HepG2 (cell line): ENCODE data around the gene VSTM4. TPM values are rescaled to one million over a fixed set of nuclear protein-coding genes. Genes with fewer than 3 reads are reported as not detected.

Experiments used
- ATAC-seq: fragments of 200-7000 bp; cut with Tn5 transposase; 3 replicates; pipeline ENCODE4 v1.9.1; 2020; ENCODE audit warnings: mild to moderate bottlenecking, moderate library complexity
- BruUV-seq: library from RNA; stranded (reverse); fragments of 400-500 nt; replicated peaks from 2 replicates; lab custom pipeline; 2021; lab: Mats Ljungman, UMichigan
- CTCF ChIA-PET: fragments of 300-600 bp; formaldehyde crosslinking; extraction: SDS; loops from one replicate; lab custom pipeline; 2021; ENCODE audit warnings: low total read pairs, inconsistent platforms, low intra/inter-chr PET ratio; lab: Yijun Ruan, JAX
- POLR2A ChIA-PET: fragments of 350-600 bp; sonication (Branson Sonifier 250); formaldehyde crosslinking; loops from one replicate; lab custom pipeline; 2020; ENCODE audit warnings: antibody characterized with exemption, inconsistent platforms; lab: Yijun Ruan, JAX
- DNase-seq: peaks from one replicate; pipeline ENCODE4 v3.0.0-alpha.2; 2015; ENCODE audit warnings: low spot score
- FAIRE-seq: peaks from 3 replicates; lab custom pipeline; 2011; peaks lifted over from hg19 to GRCh38; lab: Jason Lieb, UNC
- H2AFZ ChIP-seq: one replicate; pipeline ENCODE4 v1.6.1; 2011; ENCODE audit warnings: low read length, inconsistent platforms
- H3K27ac ChIP-seq: fragments of 300-600 bp; 3 replicates; pipeline ENCODE4 v1.8.0; 2011; ENCODE audit warnings: mixed run types, mild to moderate bottlenecking, mixed read lengths, low read length, inconsistent platforms; ENCODE audit not compliant: insufficient read depth; ENCODE audit errors: extremely low read length
- H3K27me3 ChIP-seq, 2 experiments: fragments of 200-600 bp in 1 of 2; 2 replicates in 1 of 2; 3 replicates in 1 of 2; pipeline versions ENCODE4 v1.6.0 to v1.8.0; 2011; ENCODE audit warnings: low read length in 2 of 2, mild to moderate bottlenecking in 2 of 2, moderate library complexity in 2 of 2, inconsistent platforms in 1 of 2; ENCODE audit not compliant: insufficient read depth in 2 of 2, control insufficient read depth in 1 of 2
- H3K36me3 ChIP-seq, 2 experiments: fragments of 200-600 bp in 1 of 2; replicated peaks in 1 of 2; 2 replicates in 1 of 2; 3 replicates in 1 of 2; pipeline versions ENCODE4 v1.5.1 to v1.8.0; 2011; ENCODE audit warnings: low read length in 2 of 2, inconsistent platforms in 1 of 2; ENCODE audit not compliant: insufficient read depth in 2 of 2, control insufficient read depth in 1 of 2
- H3K4me1 ChIP-seq: 2 replicates; pipeline ENCODE4 v1.5.1; 2012; ENCODE audit warnings: low read length, inconsistent platforms; ENCODE audit not compliant: insufficient read depth
- H3K4me2 ChIP-seq: 2 replicates; pipeline ENCODE4 v1.6.0; 2011; ENCODE audit warnings: low read depth, low read length, inconsistent platforms
- H3K4me3 ChIP-seq, 3 experiments: fragments of 200-600 bp in 1 of 3; sonication (generic), shearing (Covaris generic) in 1 of 3; replicated peaks in 1 of 3; 2 replicates each; pipeline ENCODE4 v1.5.1; 2011 to 2016; ENCODE audit warnings: low read length in 3 of 3, inconsistent platforms in 2 of 3, low read depth in 2 of 3, mild to moderate bottlenecking in 2 of 3, control low read depth in 1 of 3, mixed read lengths in 1 of 3; ENCODE audit not compliant: insufficient read depth in 1 of 3
- H3K79me2 ChIP-seq: one replicate; pipeline ENCODE4 v1.6.1; 2011; ENCODE audit warnings: low read length, inconsistent platforms; ENCODE audit not compliant: insufficient read depth
- H3K9ac ChIP-seq: 2 replicates; pipeline ENCODE4 v1.6.0; 2011; ENCODE audit warnings: mild to moderate bottlenecking, low read depth, low read length, inconsistent platforms; ENCODE audit not compliant: insufficient read depth
- H3K9me3 ChIP-seq: 2 replicates; pipeline ENCODE4 v1.5.1; 2012; ENCODE audit warnings: mild to moderate bottlenecking, low read length
- H4K20me1 ChIP-seq: 2 replicates; pipeline ENCODE4 v1.6.0; 2011; ENCODE audit warnings: inconsistent platforms, mild to moderate bottlenecking, low read length, moderate library complexity; ENCODE audit not compliant: insufficient read depth
- CHD4 ChIP-seq: fragments of 200-600 bp; sonication (generic); IDR thresholded peaks from 2 replicates; pipeline ENCODE4 v1.7.0; 2017; ENCODE audit warnings: mild to moderate bottlenecking, low read length, borderline replicate concordance
- HES4 ChIP-seq: sonication (generic); formaldehyde crosslinking; IDR thresholded peaks from 2 replicates; pipeline ENCODE4 v1.9.0; 2021; ENCODE audit warnings: mild to moderate bottlenecking, missing genetic modification reagents, borderline replicate concordance
- NRL ChIP-seq: sonication (generic); formaldehyde crosslinking; IDR thresholded peaks from 2 replicates; pipeline ENCODE4 v1.5.0; 2020; ENCODE audit warnings: missing genetic modification reagents, mild to moderate bottlenecking, moderate library complexity, borderline replicate concordance
- SPEN ChIP-seq: sonication (generic); formaldehyde crosslinking; IDR thresholded peaks from 2 replicates; pipeline ENCODE4 v1.5.1; 2020; ENCODE audit warnings: low read depth, mild to moderate bottlenecking, missing genetic modification reagents
- U2AF2 ChIP-seq: fragments of 200-400 bp; formaldehyde crosslinking; IDR thresholded peaks from 2 replicates; pipeline ENCODE4 v1.6.1; 2017; ENCODE audit warnings: low read depth, mild to moderate bottlenecking, low read length
- ZNF207 ChIP-seq: fragments of 450-650 bp; IDR thresholded peaks from 2 replicates; pipeline ENCODE4 v1.6.1; 2016; ENCODE audit warnings: antibody characterized with exemption, borderline replicate concordance
- ZNF281 ChIP-seq: sonication (generic); formaldehyde crosslinking; IDR thresholded peaks from 2 replicates; pipeline ENCODE4 v1.4.0; 2020; ENCODE audit warnings: missing genetic modification reagents, borderline replicate concordance
- ZNF607 ChIP-seq: sonication (generic); formaldehyde crosslinking; IDR thresholded peaks from 2 replicates; pipeline ENCODE4 v1.5.1; 2020; ENCODE audit warnings: missing genetic modification reagents, mild to moderate bottlenecking, borderline replicate concordance
- WGBS: methylation state at CpG from one replicate; pipeline ENCODE4 v1.1.6; 2017; ENCODE audit warnings: low lambda C conversion rate; 5-methylcytosine and 5-hydroxymethylcytosine counted together
- in situ Hi-C: cut with HindIII; loops from 2 replicates; pipeline ENCODE4 v1.10.0; 2017; ENCODE audit warnings: low pct_unique_long_range_greater_than_20kb; ENCODE audit not compliant: extremely low pct_ligation_motif_present
- intact Hi-C: fragments of 100-400 bp; cut with micrococcal nuclease; formaldehyde crosslinking; loops from one replicate; pipeline ENCODE4 v1.10.0; 2022; ENCODE audit not compliant: unreplicated experiment
- polyA plus RNA-seq, 8 experiments: library from polyadenylated mRNA; depleted of rRNA in 3 of 8; stranded (reverse) in 7 of 8; unstranded in 1 of 8; fragments of >200 nt; fragmentation: Illumina TruSeq in 4 of 8; extraction: Trizol in 4 of 8; gene quantifications; 2 replicates each; pipeline versions ENCODE4 v1.2.1 to v1.2.3, GENCODE V29; 2011 to 2016; ENCODE audit warnings: low read depth in 4 of 8, missing spikeins in 1 of 8, mixed read lengths in 1 of 8; ENCODE audit not compliant: insufficient read depth in 1 of 8
- total RNA-seq, 5 experiments: library from RNA; depleted of rRNA; stranded (reverse); fragments of >200 nt; fragmentation: Illumina TruSeq; extraction: Trizol; gene quantifications; 2 replicates each; pipeline ENCODE4 v1.2.3, GENCODE V29; 2016; ENCODE audit warnings: low read depth in 1 of 5

The VSTM4 gene
- total and polyA plus RNA-seq, 2 of the 13 experiments (the other 11 are each of a cell fraction or from before 2014, with no cell fraction given), result not detected

GRCh38 chr10:49160814-49161213, 45.5 kb upstream of the VSTM4 start:
- CTCF ChIA-PET, result no interaction called here
- in situ Hi-C loops, result loop anchor here (10.0 kb wide), 2 partner anchors 276 to 506 kb away; no protein-coding TSS in a partner anchor

More at GRCh38 chr10:49160814-49161213, 45.5 kb upstream of the VSTM4 start:
- no peaks in the 10 kb centered on the region for H3K79me2 ChIP-seq
- no peak overlapping the region for H3K4me2 ChIP-seq
- H3K36me3 ChIP-seq, result no peaks in the 10 kb centered on the region
- H3K27ac ChIP-seq, result no peak overlapping the region
- no peak overlapping the region for H3K4me3 ChIP-seq
- no TSS peak for BruUV-seq
- no peaks in the 10 kb centered on the region; a peak in 1 of 5 replicates for H3K27me3 ChIP-seq
- TF ChIP-seq ZNF207, result no peak
- no peak for TF ChIP-seq SPEN (CRISPR knock-in tag)
- no peak for TF ChIP-seq ZNF281 (CRISPR knock-in tag)
- TF ChIP-seq U2AF2, result no peak
- no peak for TF ChIP-seq HES4 (CRISPR knock-in tag)
- TF ChIP-seq NRL (CRISPR knock-in tag), result no peak
- TF ChIP-seq CHD4, result no peak
- TF ChIP-seq ZNF607 (CRISPR knock-in tag), result no peak
- intact Hi-C loops, result no loop called here
- ATAC-seq (no peak), DNase-seq (no peak), FAIRE-seq (no peak)
- H2AFZ ChIP-seq, result no peak overlapping the region
- H3K9ac ChIP-seq, result no peak overlapping the region
- WGBS, result 52% methylated on average over 5 of the region's 5 CpGs
- H3K9me3 ChIP-seq, result no peaks in the 10 kb centered on the region
- POLR2A ChIA-PET, result no interaction called here
- H4K20me1 ChIP-seq, result no peaks in the 10 kb centered on the region
- no peaks in the 10 kb centered on the region for H3K4me1 ChIP-seq
